ES-I3 (cell line): ENCODE data around the gene ZFYVE9.
"Not testable (repeated sequence)": the region's sequence is repeated elsewhere in the genome, so short reads cannot be mapped to it uniquely, and the experiment has no call there.

ENCODE experiments used
- H3K36me3 ChIP-seq: 2 replicates; pipeline ENCODE4 v1.6.1; 2013; ENCODE audit warnings: mild to moderate bottlenecking, low read length, control low read depth, moderate library complexity; ENCODE audit not compliant: insufficient read depth
- H3K4me1 ChIP-seq: 2 replicates; pipeline ENCODE4 v1.6.1; 2013; ENCODE audit warnings: mild to moderate bottlenecking, control low read depth, low read length; ENCODE audit not compliant: insufficient read depth
- H3K9ac ChIP-seq: 2 replicates; pipeline ENCODE4 v1.6.1; 2013; ENCODE audit warnings: low read depth, mild to moderate bottlenecking, low read length, moderate library complexity
- H3K9me3 ChIP-seq: 2 replicates; pipeline ENCODE4 v1.6.1; 2013; ENCODE audit warnings: mild to moderate bottlenecking, low read length, moderate library complexity; ENCODE audit not compliant: control insufficient read depth, insufficient read depth

ZFYVE9 gene

GRCh38 chr1:52365071-52365745 lies 223.3 kb downstream of the ZFYVE9 start:
- Histone ChIP-seq H3K4me1 (peaks cover 8% of the 10 kb centered on the region; the same call in 1 of the 2 replicates), H3K9me3 (no peaks in the 10 kb centered on the region), H3K36me3 (peaks cover 4% of the 10 kb centered on the region; the same call in 1 of the 2 replicates), H3K9ac (peak overlapping the region; percentile 91)

GRCh38 chr1:52365746-52366516 lies 224.0 kb downstream of the ZFYVE9 start, which contains the start of gene CC2D1B:
CC2D1B (minus strand) TSS chr1:52366205; CDS start chr1:52364620, 1,585 bp downstream.
- H3K9ac ChIP-seq, result peak within 1 kb of the TSS; percentile 91
- peaks cover 8% of the 10 kb centered on the region; the same call in 1 of the 2 replicates for H3K4me1 ChIP-seq
- no peaks in the 10 kb centered on the region for H3K9me3 ChIP-seq
- H3K36me3 ChIP-seq, result peaks cover 4% of the 10 kb centered on the region; the same call in 1 of the 2 replicates

GRCh38 chr1:52366517-52366827 lies 224.6 kb downstream of the ZFYVE9 start:
- H3K4me1 ChIP-seq, result peaks cover 8% of the 10 kb centered on the region; the same call in 1 of the 2 replicates
- H3K9ac ChIP-seq, result peak overlapping the region; percentile 55
- H3K36me3 ChIP-seq, result no peaks in the 10 kb centered on the region; the same call in 1 of the 2 replicates
- H3K9me3 ChIP-seq, result no peaks in the 10 kb centered on the region

- no peaks in the 10 kb centered on the region for H3K9me3 ChIP-seq
- peaks cover 8% of the 10 kb centered on the region; the same call in 1 of the 2 replicates for H3K4me1 ChIP-seq
- no peaks in the 10 kb centered on the region; the same call in 1 of the 2 replicates for H3K36me3 ChIP-seq
- H3K9ac ChIP-seq, result no peak overlapping the region
Measured at GRCh38 chr1:52367272-52367671, 225.4 kb downstream of the ZFYVE9 start.

- H3K4me1 ChIP-seq, result peaks cover 8% of the 10 kb centered on the region; the same call in 1 of the 2 replicates
- peak overlapping the region; percentile 63; the same call in 1 of the 2 replicates for H3K9ac ChIP-seq
- H3K9me3 ChIP-seq, result no peaks in the 10 kb centered on the region
- H3K36me3 ChIP-seq, result peaks cover 7% of the 10 kb centered on the region
Measured at GRCh38 chr1:52368383-52369172, 226.7 kb downstream of the ZFYVE9 start.

GRCh38 chr1:52369851-52370250 lies 228.0 kb downstream of the ZFYVE9 start:
- H3K9me3 ChIP-seq, H3K4me1 ChIP-seq, H3K9ac ChIP-seq: not testable (repeated sequence)
- peaks cover 19% of the 10 kb centered on the region for H3K36me3 ChIP-seq

GRCh38 chr1:52385376-52385775 lies 243.5 kb downstream of the ZFYVE9 start:
- Histone ChIP-seq H3K9me3 (no peaks in the 10 kb centered on the region), H3K4me1 (no peaks in the 10 kb centered on the region; the same call in 1 of the 2 replicates), H3K36me3 (peaks cover 49% of the 10 kb centered on the region), H3K9ac (no peak overlapping the region)

- no peaks in the 10 kb centered on the region for H3K9me3 ChIP-seq
- no peaks in the 10 kb centered on the region; the same call in 1 of the 2 replicates for H3K4me1 ChIP-seq
- H3K36me3 ChIP-seq, result peaks cover 39% of the 10 kb centered on the region
- H3K9ac ChIP-seq, result no peak overlapping the region
Measured at GRCh38 chr1:52386458-52386857, 244.6 kb downstream of the ZFYVE9 start.

GRCh38 chr1:52393174-52393573 lies 251.3 kb downstream of the ZFYVE9 start:
- H3K36me3 ChIP-seq, result peaks cover 36% of the 10 kb centered on the region
- no peaks in the 10 kb centered on the region for H3K9me3 ChIP-seq
- no peak overlapping the region for H3K9ac ChIP-seq
- H3K4me1 ChIP-seq, result no peaks in the 10 kb centered on the region
